GM12865 (cell line): ENCODE data around the gene TELO2.

ENCODE experiments used
- DNase-seq: peaks from one replicate; pipeline ENCODE4 v3.0.0; 2010; ENCODE audit warnings: low read depth
- H3K4me3 ChIP-seq: 2 replicates; pipeline ENCODE4 v1.5.1; 2011; ENCODE audit warnings: mild to moderate bottlenecking, low read depth, low read length, control low read depth
- CTCF ChIP-seq: IDR thresholded peaks from 2 replicates; pipeline ENCODE4 v1.5.1; 2011; ENCODE audit warnings: low read length, control low read depth, low read depth, inconsistent platforms; ENCODE audit not compliant: insufficient read depth; ENCODE audit errors: missing control alignments

The TELO2 gene

GRCh38 chr16:1557074-1557473 is 63.9 kb downstream of the TELO2 start:
- TF ChIP-seq CTCF = no peak
- no peak overlapping the region for H3K4me3 ChIP-seq
- DNase-seq = no peak

GRCh38 chr16:1557576-1557975 is 64.4 kb downstream of the TELO2 start:
- no peak for DNase-seq
- no peak for TF ChIP-seq CTCF
- H3K4me3 ChIP-seq = no peak overlapping the region

GRCh38 chr16:1559446-1559975 is 66.4 kb downstream of the TELO2 start:
- DNase-seq = no peak
- no peak for TF ChIP-seq CTCF
- no peak overlapping the region for H3K4me3 ChIP-seq
